NCI-H748 treated with DMSO at 0.1 percent for 48 hours (cell line): ENCODE results near the gene DNAJB1.

ENCODE experiments used
- DNase-seq: peaks from one replicate; lab custom pipeline; 2025; lab: John Stamatoyannopoulos, UW

The DNAJB1 gene

DNA sequence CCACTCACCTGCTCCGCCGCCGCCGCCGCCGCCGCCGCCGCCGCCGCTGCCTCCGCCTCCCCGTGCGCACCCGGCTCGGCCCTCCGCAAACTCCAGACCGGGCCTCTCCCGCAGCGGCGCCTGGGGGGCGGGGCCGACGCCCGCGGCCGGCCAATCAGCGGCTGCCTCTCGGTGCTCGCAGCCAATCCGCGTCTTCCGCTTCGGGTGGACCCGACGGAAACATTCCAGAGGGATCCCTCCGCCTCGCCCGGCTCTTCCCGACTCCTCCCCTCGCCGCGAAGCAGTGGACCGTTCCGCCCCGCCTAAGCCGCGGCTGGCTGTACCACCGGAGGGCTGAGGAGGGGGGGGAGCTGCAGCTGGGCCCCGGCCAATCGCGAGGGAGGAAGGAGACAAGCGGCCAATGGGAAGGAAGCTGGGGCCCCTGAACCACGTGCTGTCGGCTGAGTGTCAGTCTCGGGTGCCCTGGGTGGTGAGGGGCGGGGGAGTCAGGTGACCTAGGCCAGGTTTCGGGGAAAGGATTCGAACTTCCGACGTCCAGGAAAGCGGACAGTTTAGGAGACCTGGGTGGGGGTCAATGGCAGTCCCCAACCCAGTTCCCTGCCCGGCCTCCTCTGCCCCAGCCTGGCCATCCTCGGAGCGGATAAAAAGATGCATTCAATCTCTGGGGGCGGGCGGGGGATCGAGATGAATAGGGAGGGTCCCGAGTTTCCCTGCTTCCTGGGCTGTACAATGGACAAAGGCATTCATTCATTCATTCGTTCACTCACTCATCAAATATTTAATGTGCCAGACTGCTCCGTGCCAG, 22.0 kb downstream of the DNAJB1 start, which contains the start of gene GIPC1:
TSS of gene GIPC1 (minus strand) at position 99 of the 805 bp plus-strand sequence. CDS start 13,151 bp downstream, outside the sequence.
- DNase-seq: peak; percentile 82

DNA sequence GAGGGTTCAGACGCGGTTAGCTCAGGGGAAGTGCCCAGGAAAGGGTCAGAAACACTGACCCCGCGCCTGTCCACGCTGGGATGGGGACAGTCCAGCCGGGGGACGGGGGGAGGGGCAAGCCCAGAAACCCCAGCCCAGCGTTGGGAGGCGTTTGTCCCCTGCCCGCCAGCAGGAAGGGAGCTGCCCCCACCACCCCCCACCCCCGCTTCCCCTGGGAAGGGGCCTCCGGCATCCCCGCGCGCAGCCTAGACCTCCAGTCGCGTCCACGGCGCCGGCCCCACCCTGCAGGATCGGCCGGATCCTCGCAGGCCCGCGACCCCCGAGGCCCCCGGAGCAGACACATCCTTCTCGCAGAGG, 22.5 kb downstream of the DNAJB1 start:
- no peak for DNase-seq

GRCh38 chr19:14494910-14495671, 23.1 kb downstream of the DNAJB1 start:
- no peak for DNase-seq

GRCh38 chr19:14494411-14494810, 23.8 kb downstream of the DNAJB1 start:
- DNase-seq: no peak

GRCh38 chr19:14492756-14493337, 25.4 kb downstream of the DNAJB1 start:
- DNase-seq: no peak

- no peak for DNase-seq
Observed at GRCh38 chr19:14487370-14488125, 30.6 kb downstream of the DNAJB1 start.

DNA sequence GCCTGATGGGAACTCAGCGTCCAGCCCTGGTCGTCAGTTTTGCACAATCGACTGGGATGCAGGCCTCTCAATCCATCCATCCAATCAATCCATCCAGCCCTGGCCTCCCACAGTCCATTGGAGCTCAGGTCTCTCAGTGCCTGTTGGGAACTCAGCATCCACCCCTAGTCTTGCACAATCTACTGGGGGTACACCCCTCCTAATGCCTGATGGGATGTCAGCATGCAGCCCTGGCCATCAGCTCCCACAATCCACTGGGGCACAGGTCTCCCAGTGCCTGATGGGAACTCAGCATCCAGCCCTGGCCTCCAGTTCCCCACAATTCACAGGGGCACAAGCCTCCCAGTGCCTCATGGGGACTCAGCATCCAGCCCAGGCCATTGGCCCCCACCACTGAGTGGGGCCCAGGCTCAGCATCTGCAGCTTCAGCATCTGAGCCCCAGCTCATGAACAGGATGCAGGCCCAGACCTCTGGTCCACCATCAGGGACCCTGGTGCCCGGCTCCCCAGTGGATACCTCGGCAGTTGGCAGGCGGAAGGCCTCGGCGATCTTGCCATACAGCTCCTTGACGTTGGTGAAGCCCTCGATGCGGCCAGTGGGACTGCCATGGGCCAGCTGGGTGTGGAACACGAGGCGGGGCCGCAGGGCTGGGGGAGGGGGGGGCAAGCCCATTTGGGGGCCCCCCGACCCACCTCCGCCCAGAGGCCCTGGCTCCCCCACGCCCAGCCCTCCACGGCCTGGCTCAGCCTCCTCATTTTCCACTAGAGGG, 35.8 kb downstream of the DNAJB1 start:
- DNase-seq: no peak

GRCh38 chr19:14480700-14481079, 37.5 kb downstream of the DNAJB1 start:
- DNase-seq: no peak

GRCh38 chr19:14479975-14480699, 38.1 kb downstream of the DNAJB1 start:
- no peak for DNase-seq

DNA sequence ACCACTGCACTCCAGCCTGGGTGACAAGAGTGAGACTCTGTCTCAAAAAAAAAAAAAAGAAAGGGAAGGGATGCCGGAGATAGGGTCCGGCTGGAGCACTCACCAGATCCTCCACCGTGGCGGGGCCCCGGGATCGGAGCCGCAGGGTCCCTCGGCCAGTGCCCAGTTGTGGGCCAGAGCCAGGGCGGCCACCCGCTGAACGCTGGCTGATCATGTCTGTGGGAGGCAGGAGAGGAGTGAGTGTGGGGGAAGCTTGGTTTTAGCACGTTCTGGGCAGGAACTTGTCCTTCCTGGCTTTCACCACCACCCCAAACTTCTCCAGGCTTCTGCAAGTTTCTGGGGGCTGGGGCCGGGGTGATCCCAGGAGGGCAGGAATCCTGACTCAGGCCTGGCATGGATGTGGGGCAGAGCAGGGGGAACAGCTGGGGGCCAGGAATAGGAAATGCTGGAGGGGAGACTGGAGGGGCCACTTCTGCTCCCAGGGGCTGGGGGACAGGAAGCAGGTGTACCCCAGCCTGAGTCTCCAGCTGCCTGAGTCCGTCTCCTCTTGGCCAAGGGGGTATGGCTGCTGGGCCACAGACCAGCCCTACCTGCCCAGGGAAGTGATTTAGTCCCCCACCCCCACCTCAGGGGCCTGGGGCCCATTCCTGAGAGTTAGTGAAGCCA, 38.8 kb downstream of the DNAJB1 start:
- no peak for DNase-seq

DNA sequence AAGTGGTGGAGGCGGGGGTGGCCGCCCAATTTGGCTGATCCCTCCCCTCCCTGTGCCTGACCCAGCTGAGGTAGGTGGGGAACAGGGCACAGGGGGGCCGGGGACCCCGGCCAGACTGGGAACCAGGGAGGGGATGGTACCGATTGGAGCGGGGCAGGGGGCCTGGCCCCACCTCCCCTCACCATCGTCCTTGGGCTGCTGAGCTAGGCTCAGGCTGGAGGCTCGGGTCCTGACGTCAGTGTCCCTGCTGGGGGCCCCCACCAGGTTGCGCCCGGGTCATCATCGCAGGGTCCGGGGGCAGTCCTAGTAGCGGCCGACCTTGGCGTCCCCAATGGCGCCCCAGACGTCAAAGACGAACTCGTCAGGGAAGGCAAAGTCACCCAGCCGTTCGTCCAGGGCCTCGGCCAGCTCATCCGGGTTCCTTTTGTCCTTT, 40.1 kb downstream of the DNAJB1 start:
- no peak for DNase-seq

GRCh38 chr19:14477418-14478112, 40.6 kb downstream of the DNAJB1 start:
- DNase-seq: no peak

DNA sequence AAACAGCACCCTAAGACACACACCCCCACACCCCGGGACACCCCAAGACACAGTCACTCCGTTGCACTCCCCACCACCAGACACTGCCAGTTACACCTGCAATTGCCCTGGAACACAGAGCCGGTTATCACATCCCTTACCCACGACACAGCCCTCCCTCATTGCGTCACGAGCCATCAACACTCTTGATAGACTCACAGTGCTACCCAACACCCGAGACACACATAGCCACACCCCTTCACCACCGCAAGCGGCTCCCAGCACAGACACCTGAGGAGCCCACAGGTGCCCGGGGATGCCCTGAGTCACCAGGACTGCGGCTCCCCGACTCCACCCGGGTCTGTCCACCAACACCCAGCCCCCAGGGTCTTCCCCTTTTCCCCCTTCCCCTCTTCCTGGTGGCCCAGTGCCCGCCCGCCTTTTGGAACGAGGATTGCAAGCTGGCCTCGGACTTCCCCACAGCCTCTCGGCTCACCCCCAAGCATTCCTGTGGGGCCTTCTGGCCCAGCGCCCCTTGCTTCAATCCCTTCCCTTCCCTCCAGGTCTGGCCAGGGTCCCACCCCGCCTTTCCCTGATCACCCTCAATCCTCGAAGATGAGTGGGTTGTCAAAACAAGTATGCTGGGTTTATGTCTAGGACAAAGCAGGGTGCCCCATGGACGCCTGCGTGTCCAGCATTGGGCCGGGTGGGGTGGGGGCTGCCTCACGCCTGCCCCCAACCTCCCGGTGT, 41.4 kb downstream of the DNAJB1 start:
- no peak for DNase-seq

DNA sequence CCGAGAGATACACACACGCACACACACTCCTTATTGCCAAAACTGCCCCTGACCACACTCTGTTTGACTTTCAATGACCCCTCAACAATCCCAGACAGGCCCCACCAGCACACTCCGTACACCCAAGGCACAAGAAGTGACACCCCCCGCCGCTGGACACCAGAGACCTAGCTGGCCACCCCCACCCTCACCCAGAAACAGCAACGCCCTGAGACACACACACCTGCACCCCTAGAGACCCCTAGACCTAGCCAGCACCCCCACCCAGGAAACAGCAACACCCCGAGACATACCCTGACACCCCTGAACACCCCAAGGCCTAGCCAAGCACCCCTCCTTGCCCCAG, 41.9 kb downstream of the DNAJB1 start:
- no peak for DNase-seq

- DNase-seq: no peak
Observed at GRCh38 chr19:14475251-14476073, 42.7 kb downstream of the DNAJB1 start, which contains the start of gene PTGER1. TSS of gene PTGER1 (minus strand) at chr19:14475354. CDS start at chr19:14474320, 1,034 bp downstream.

DNA sequence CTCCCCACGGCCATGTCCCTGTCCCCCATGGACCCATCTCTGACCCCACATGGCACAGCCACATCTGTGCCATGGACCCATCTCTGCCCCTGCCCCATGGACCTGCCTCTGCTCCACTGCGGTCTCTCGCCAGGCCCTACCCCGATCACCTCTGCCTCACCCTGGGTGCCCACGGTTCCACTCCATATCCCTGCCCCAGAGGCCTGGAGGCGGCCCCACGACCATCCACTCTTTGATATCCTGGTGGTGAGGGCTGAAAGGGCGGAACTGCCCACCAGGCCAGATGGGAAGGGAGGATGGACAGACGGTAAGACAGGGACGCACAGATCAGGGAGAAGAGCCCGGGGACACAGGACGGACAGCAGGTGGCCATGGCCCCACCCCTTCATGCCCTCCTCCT, 43.4 kb downstream of the DNAJB1 start:
- no peak for DNase-seq

- DNase-seq: no peak
Observed at GRCh38 chr19:14473978-14474578, 44.1 kb downstream of the DNAJB1 start.
